Occipital lobe (tissue), 2 donors: ENCODE data around the gene ASPSCR1. TPM values are rescaled to one million over a fixed set of nuclear protein-coding genes. Genes with fewer than 3 reads are reported as not detected.

ENCODE experiments used
- DNase-seq: peaks from one replicate; lab custom pipeline; 2025; lab: John Stamatoyannopoulos, UW
- total RNA-seq: library from RNA; depleted of rRNA; stranded (reverse); fragments of >200 nt; gene quantifications from one replicate; pipeline ENCODE4 v1.2.3, GENCODE V29; 2014

The ASPSCR1 gene
- total RNA-seq, 1 donor from 2014 or later = 11.1 TPM

DNA sequence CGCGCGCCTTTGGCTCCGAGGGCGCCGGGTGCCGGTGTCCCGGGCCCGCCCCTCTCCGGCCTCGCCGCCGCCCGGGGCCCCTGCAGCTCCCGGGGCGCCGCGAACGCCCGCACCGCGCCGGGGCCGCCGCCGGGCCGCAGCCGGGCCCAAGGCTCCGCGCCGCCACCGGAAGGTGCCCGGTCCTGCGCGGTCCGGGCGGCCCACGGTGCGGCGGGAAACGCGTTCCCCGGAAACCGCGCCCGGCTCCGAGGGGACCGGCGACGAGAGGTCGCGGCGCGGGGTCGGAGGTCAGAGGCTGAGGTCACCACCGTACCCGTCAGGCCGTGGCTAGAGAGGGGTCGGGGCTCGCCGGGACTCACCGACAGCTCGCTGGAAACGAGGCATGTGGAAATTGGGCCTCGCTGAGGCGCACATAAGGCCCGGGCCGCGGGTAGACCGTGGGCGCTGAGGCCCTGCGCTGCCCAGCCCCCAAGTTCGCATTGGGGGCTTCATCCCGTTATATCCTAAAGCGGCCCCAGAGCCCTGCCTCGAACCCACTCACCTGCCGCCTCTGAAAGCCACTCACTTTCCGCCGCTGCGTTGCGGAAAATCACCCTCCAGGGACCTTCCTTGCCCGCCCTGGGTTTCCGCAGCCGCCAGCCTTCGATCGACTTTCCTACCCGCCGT, 88.3 kb downstream of the ASPSCR1 start, which contains the start of gene DUS1L:
Gene DUS1L, minus strand, starts transcription at position 167 of the 666 bp plus-strand sequence. CDS start 745 bp downstream, outside the sequence.
- peak; percentile 30 for DNase-seq

Other genes with a start within 250 kb of the ASPSCR1 start
- gene GCGR, start 173.5 kb upstream of the ASPSCR1 start, total RNA-seq = not detected
- 85.9 TPM for gene MCRIP1, start 144.3 kb upstream of the ASPSCR1 start, total RNA-seq
- gene PPP1R27, start 142.6 kb upstream of the ASPSCR1 start, total RNA-seq = not detected
- 57.4 TPM for gene P4HB, start 117.1 kb upstream of the ASPSCR1 start, total RNA-seq
- gene ARHGDIA, start 106.3 kb upstream of the ASPSCR1 start, total RNA-seq = 22.9 TPM
- gene ALYREF, start 86.0 kb upstream of the ASPSCR1 start, total RNA-seq = 78.3 TPM
- gene ANAPC11, start 85.9 kb upstream of the ASPSCR1 start, total RNA-seq = 43.0 TPM
- gene NPB, start 75.4 kb upstream of the ASPSCR1 start, total RNA-seq = 2.0 TPM
- 24.5 TPM for gene PCYT2, start 66.2 kb upstream of the ASPSCR1 start, total RNA-seq
- gene SIRT7, start 59.5 kb upstream of the ASPSCR1 start, total RNA-seq = 8.0 TPM
- gene MAFG, start 49.9 kb upstream of the ASPSCR1 start, total RNA-seq = 16.5 TPM
- gene PYCR1, start 40.3 kb upstream of the ASPSCR1 start, total RNA-seq = 17.6 TPM
- gene MYADML2, start 30.4 kb upstream of the ASPSCR1 start, total RNA-seq = 0.16 TPM
- 0.31 TPM for gene NOTUM, start 16.4 kb upstream of the ASPSCR1 start, total RNA-seq
- 29.2 TPM for gene CENPX, start 45.2 kb downstream of the ASPSCR1 start, total RNA-seq
- gene LRRC45, start 45.7 kb downstream of the ASPSCR1 start, total RNA-seq = 14.2 TPM
- 76.0 TPM for gene RAC3, start 54.0 kb downstream of the ASPSCR1 start, total RNA-seq
- gene DCXR, start 60.1 kb downstream of the ASPSCR1 start, total RNA-seq = 18.1 TPM
- 14.5 TPM for gene RFNG, start 74.2 kb downstream of the ASPSCR1 start, total RNA-seq
- 64.4 TPM for gene GPS1, start 74.3 kb downstream of the ASPSCR1 start, total RNA-seq
- gene DUS1L, start 88.2 kb downstream of the ASPSCR1 start, total RNA-seq = 21.4 TPM
- 84.1 TPM for gene FASN, start 120.6 kb downstream of the ASPSCR1 start, total RNA-seq
- 18.6 TPM for gene CCDC57, start 235.2 kb downstream of the ASPSCR1 start, total RNA-seq